Testis (tissue), 2 donors: ENCODE data around the gene ZNF8.

Experiments used
- POLR2A ChIP-seq: fragments of 450-650 bp; IDR thresholded peaks from one replicate; pipeline ENCODE4 v1.6.1; 2017; ENCODE audit warnings: antibody characterized with exemption, mild to moderate bottlenecking, moderate library complexity
- TF ChIP-seq, protein P1 (sequence below), 3 experiments: fragments of 450-650 bp in 2 of 3; fragments of 200-600 bp in 1 of 3; sonication (generic) in 1 of 3; IDR thresholded peaks; one replicate each; pipeline ENCODE4 v1.5.1; 2016 to 2019; ENCODE audit warnings: antibody characterized with exemption in 3 of 3, mild to moderate bottlenecking in 2 of 3, moderate library complexity in 1 of 3

DNA sequence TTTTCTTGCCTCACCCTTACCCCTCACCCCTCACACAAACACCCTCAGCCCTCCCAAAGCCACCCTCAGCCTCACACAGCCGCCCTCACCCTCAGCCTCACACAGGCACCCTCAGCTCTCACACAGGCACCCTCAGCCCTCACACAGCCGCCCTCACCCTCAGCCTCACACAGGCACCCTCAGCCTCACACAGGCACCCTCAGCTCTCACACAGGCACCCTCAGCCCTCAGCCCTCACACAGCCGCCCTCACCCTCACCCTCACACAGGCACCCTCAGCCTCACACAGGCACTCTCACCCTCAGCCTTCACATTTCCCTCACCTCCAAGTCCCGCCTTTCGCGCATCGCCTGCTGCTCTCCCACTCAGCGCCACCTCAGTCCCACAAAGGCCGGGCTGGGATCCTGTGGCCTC, 47.8 kb downstream of the ZNF8 start:
- TF ChIP-seq, protein P1, sequence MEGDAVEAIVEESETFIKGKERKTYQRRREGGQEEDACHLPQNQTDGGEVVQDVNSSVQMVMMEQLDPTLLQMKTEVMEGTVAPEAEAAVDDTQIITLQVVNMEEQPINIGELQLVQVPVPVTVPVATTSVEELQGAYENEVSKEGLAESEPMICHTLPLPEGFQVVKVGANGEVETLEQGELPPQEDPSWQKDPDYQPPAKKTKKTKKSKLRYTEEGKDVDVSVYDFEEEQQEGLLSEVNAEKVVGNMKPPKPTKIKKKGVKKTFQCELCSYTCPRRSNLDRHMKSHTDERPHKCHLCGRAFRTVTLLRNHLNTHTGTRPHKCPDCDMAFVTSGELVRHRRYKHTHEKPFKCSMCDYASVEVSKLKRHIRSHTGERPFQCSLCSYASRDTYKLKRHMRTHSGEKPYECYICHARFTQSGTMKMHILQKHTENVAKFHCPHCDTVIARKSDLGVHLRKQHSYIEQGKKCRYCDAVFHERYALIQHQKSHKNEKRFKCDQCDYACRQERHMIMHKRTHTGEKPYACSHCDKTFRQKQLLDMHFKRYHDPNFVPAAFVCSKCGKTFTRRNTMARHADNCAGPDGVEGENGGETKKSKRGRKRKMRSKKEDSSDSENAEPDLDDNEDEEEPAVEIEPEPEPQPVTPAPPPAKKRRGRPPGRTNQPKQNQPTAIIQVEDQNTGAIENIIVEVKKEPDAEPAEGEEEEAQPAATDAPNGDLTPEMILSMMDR (IDR thresholded peaks at IDR 0.05) = no peak
- TF ChIP-seq POLR2A = no peak
